ENCODE results near the gene GRXCR2. TPM values are rescaled to one million over a fixed set of nuclear protein-coding genes. Genes with fewer than 3 reads are reported as not detected.
"Not testable (repeated sequence)": the region's sequence is repeated elsewhere in the genome, so short reads cannot be mapped to it uniquely, and the experiment has no call there.

The GRXCR2 gene
- total RNA-seq, 1 experiment from 2014 or later: not detected

GRCh38 chr5:145903867-145904266, 31.1 kb upstream of the GRXCR2 start:
- Histone ChIP-seq H3K4me1 (no peaks in the 10 kb centered on the region), H3K4me3 (no peak overlapping the region), H3K27ac (no peak overlapping the region), H3K9me3 (replicated peaks) (no peaks in the 10 kb centered on the region), H3K27me3 (peaks cover 5% of the 10 kb centered on the region; the same call in 1 of the 2 replicates), H3K36me3 (no peaks in the 10 kb centered on the region)
- DNase-seq: no peak

GRCh38 chr5:145903113-145903512, 30.3 kb upstream of the GRXCR2 start:
- no peaks in the 10 kb centered on the region for H3K36me3 ChIP-seq
- H3K4me3 ChIP-seq: no peak overlapping the region
- no peak overlapping the region for H3K27ac ChIP-seq
- no peaks in the 10 kb centered on the region for H3K9me3 ChIP-seq (replicated peaks)
- DNase-seq: no peak
- H3K27me3 ChIP-seq: peaks cover 5% of the 10 kb centered on the region; the same call in 1 of the 2 replicates
- no peaks in the 10 kb centered on the region for H3K4me1 ChIP-seq

GRCh38 chr5:145902421-145902820, 29.6 kb upstream of the GRXCR2 start:
- no peaks in the 10 kb centered on the region for H3K9me3 ChIP-seq (replicated peaks)
- no peaks in the 10 kb centered on the region for H3K36me3 ChIP-seq
- no peak overlapping the region for H3K4me3 ChIP-seq
- H3K4me1 ChIP-seq: no peaks in the 10 kb centered on the region
- no peak overlapping the region for H3K27ac ChIP-seq
- no peak for DNase-seq
- H3K27me3 ChIP-seq: peaks cover 5% of the 10 kb centered on the region; the same call in 1 of the 2 replicates

GRCh38 chr5:145898171-145898570, 25.4 kb upstream of the GRXCR2 start:
- Histone ChIP-seq H3K36me3 (no peaks in the 10 kb centered on the region), H3K27me3 (no peaks in the 10 kb centered on the region), H3K9me3 (replicated peaks) (no peaks in the 10 kb centered on the region), H3K4me1 (no peaks in the 10 kb centered on the region), H3K27ac (no peak overlapping the region), H3K4me3 (no peak overlapping the region)
- DNase-seq: no peak

GRCh38 chr5:145891378-145891777, 18.6 kb upstream of the GRXCR2 start:
- not testable (repeated sequence) for H3K27me3 ChIP-seq; DNase-seq; H3K4me1 ChIP-seq; H3K4me3 ChIP-seq; H3K27ac ChIP-seq; H3K9me3 ChIP-seq (replicated peaks); H3K36me3 ChIP-seq

- H3K9me3 ChIP-seq (replicated peaks): no peaks in the 10 kb centered on the region
- DNase-seq: no peak
- H3K27ac ChIP-seq: no peak overlapping the region
- H3K36me3 ChIP-seq: no peaks in the 10 kb centered on the region
- H3K27me3 ChIP-seq: peaks cover 5% of the 10 kb centered on the region; the same call in 1 of the 2 replicates
- no peak overlapping the region for H3K4me3 ChIP-seq
- no peaks in the 10 kb centered on the region for H3K4me1 ChIP-seq
Measured at GRCh38 chr5:145889611-145890010, 16.8 kb upstream of the GRXCR2 start.

GRCh38 chr5:145887976-145888574, 15.3 kb upstream of the GRXCR2 start:
- Histone ChIP-seq H3K27ac (no peak overlapping the region), H3K4me3 (no peak overlapping the region)
- DNase-seq: peak in 1 of 2 experiments; percentile 36

GRCh38 chr5:145887217-145887616, 14.4 kb upstream of the GRXCR2 start:
- no peaks in the 10 kb centered on the region for H3K36me3 ChIP-seq
- no peak overlapping the region for H3K4me3 ChIP-seq
- no peak overlapping the region for H3K27ac ChIP-seq
- no peak for DNase-seq
- H3K27me3 ChIP-seq: peaks cover 5% of the 10 kb centered on the region; the same call in 1 of the 2 replicates
- no peaks in the 10 kb centered on the region for H3K9me3 ChIP-seq (replicated peaks)
- H3K4me1 ChIP-seq: no peaks in the 10 kb centered on the region

More at GRCh38 chr5:145887976-145888574, 15.3 kb upstream of the GRXCR2 start:
- Histone ChIP-seq H3K27me3 (peaks cover 5% of the 10 kb centered on the region; the same call in 1 of the 2 replicates), H3K9me3 (replicated peaks) (no peaks in the 10 kb centered on the region), H3K36me3 (no peaks in the 10 kb centered on the region), H3K4me1 (no peaks in the 10 kb centered on the region)

- Histone ChIP-seq H3K4me1 (no peaks in the 10 kb centered on the region), H3K4me3 (no peak overlapping the region), H3K27me3 (no peaks in the 10 kb centered on the region), H3K9me3 (replicated peaks) (no peaks in the 10 kb centered on the region), H3K36me3 (no peaks in the 10 kb centered on the region), H3K27ac (no peak overlapping the region)
- no peak for DNase-seq
Measured at GRCh38 chr5:145874765-145875164, 2.0 kb upstream of the GRXCR2 start.

- DNase-seq: peak; percentile 4 to 26
- H3K27ac ChIP-seq: no peak overlapping the region
- H3K27me3 ChIP-seq: no peaks in the 10 kb centered on the region
- no peaks in the 10 kb centered on the region for H3K9me3 ChIP-seq (replicated peaks)
- H3K4me1 ChIP-seq: no peaks in the 10 kb centered on the region
- H3K36me3 ChIP-seq: no peaks in the 10 kb centered on the region
- no peak overlapping the region for H3K4me3 ChIP-seq
Measured at GRCh38 chr5:145872486-145872885, 328 bp downstream of the GRXCR2 start.

GRCh38 chr5:145869753-145870152, 3.1 kb downstream of the GRXCR2 start:
- H3K27me3 ChIP-seq: no peaks in the 10 kb centered on the region
- no peak for DNase-seq
- H3K27ac ChIP-seq: no peak overlapping the region
- no peaks in the 10 kb centered on the region for H3K9me3 ChIP-seq (replicated peaks)
- H3K4me1 ChIP-seq: no peaks in the 10 kb centered on the region
- no peaks in the 10 kb centered on the region for H3K36me3 ChIP-seq
- no peak overlapping the region for H3K4me3 ChIP-seq

- Histone ChIP-seq H3K9me3 (replicated peaks) (no peaks in the 10 kb centered on the region), H3K27me3 (no peaks in the 10 kb centered on the region), H3K4me1 (no peaks in the 10 kb centered on the region), H3K4me3 (no peak overlapping the region), H3K36me3 (no peaks in the 10 kb centered on the region), H3K27ac (no peak overlapping the region)
- DNase-seq: no peak
Measured at GRCh38 chr5:145867806-145868205, 5.0 kb downstream of the GRXCR2 start.

GRCh38 chr5:145864432-145864831, 8.4 kb downstream of the GRXCR2 start:
- not testable (repeated sequence) for DNase-seq; H3K4me3 ChIP-seq; H3K4me1 ChIP-seq; H3K9me3 ChIP-seq (replicated peaks); H3K27ac ChIP-seq; H3K27me3 ChIP-seq; H3K36me3 ChIP-seq

GRCh38 chr5:145863003-145863402, 9.8 kb downstream of the GRXCR2 start:
- no peak overlapping the region for H3K4me3 ChIP-seq
- no peaks in the 10 kb centered on the region for H3K9me3 ChIP-seq (replicated peaks)
- H3K27ac ChIP-seq: no peak overlapping the region
- H3K4me1 ChIP-seq: no peaks in the 10 kb centered on the region
- no peaks in the 10 kb centered on the region; the same call in 1 of the 2 replicates for H3K27me3 ChIP-seq
- no peaks in the 10 kb centered on the region for H3K36me3 ChIP-seq
- DNase-seq: no peak

- Histone ChIP-seq H3K4me3 (no peak overlapping the region), H3K9me3 (replicated peaks) (no peaks in the 10 kb centered on the region), H3K27ac (no peak overlapping the region), H3K4me1 (no peaks in the 10 kb centered on the region), H3K36me3 (no peaks in the 10 kb centered on the region), H3K27me3 (no peaks in the 10 kb centered on the region; the same call in 1 of the 2 replicates)
- no peak for DNase-seq
Measured at GRCh38 chr5:145859897-145860296, 12.9 kb downstream of the GRXCR2 start.

GRCh38 chr5:145859453-145859852, 13.4 kb downstream of the GRXCR2 start:
- Histone ChIP-seq H3K27me3 (no peaks in the 10 kb centered on the region; the same call in 1 of the 2 replicates), H3K27ac (no peak overlapping the region), H3K9me3 (replicated peaks) (no peaks in the 10 kb centered on the region), H3K36me3 (no peaks in the 10 kb centered on the region), H3K4me3 (no peak overlapping the region), H3K4me1 (no peaks in the 10 kb centered on the region)
- DNase-seq: no peak

Measured in SJCRH30 (cell line).